NCI-H146 treated with DMSO at 0.1 percent for 48 hours (cell line): ENCODE measurements around the gene PDZD2.
"Not testable (repeated sequence)": the region's sequence is repeated elsewhere in the genome, so short reads cannot be mapped to it uniquely, and the experiment has no call there.

ENCODE experiments used
- DNase-seq: peaks from one replicate; lab custom pipeline; 2025; ENCODE audit not compliant: unreplicated experiment; lab: John Stamatoyannopoulos, UW

Gene PDZD2

GRCh38 chr5:31996909-31997308 is 358.0 kb downstream of the PDZD2 start:
- no peak for DNase-seq

- no peak for DNase-seq
These were observed 360.5 kb downstream of the PDZD2 start for GRCh38 chr5:31999470-31999869.

GRCh38 chr5:32000731-32001130 is 361.8 kb downstream of the PDZD2 start:
- no peak for DNase-seq

GRCh38 chr5:32001284-32001683 is 362.4 kb downstream of the PDZD2 start:
- DNase-seq: no peak

- DNase-seq: no peak
These were observed 362.8 kb downstream of the PDZD2 start for GRCh38 chr5:32001707-32002106.

- no peak for DNase-seq
These were observed 363.8 kb downstream of the PDZD2 start for GRCh38 chr5:32002755-32003154.

- no peak for DNase-seq
These were observed 365.1 kb downstream of the PDZD2 start for GRCh38 chr5:32003981-32004380.

GRCh38 chr5:32004404-32004803 is 365.5 kb downstream of the PDZD2 start:
- DNase-seq: no peak

GRCh38 chr5:32008746-32009145 is 369.8 kb downstream of the PDZD2 start:
- DNase-seq: no peak

GRCh38 chr5:32013658-32014057 is 374.7 kb downstream of the PDZD2 start:
- no peak for DNase-seq

GRCh38 chr5:32014096-32014745 is 375.3 kb downstream of the PDZD2 start:
- no peak for DNase-seq

- DNase-seq: not testable (repeated sequence)
These were observed 376.3 kb downstream of the PDZD2 start for GRCh38 chr5:32015262-32015661.

GRCh38 chr5:32017692-32018367 is 378.9 kb downstream of the PDZD2 start:
- DNase-seq: no peak

- DNase-seq: no peak
These were observed 379.8 kb downstream of the PDZD2 start for GRCh38 chr5:32018476-32019436.

GRCh38 chr5:32020271-32020670 is 381.3 kb downstream of the PDZD2 start:
- DNase-seq: no peak

GRCh38 chr5:32020946-32021345 is 382.0 kb downstream of the PDZD2 start:
- DNase-seq: no peak

GRCh38 chr5:32021771-32022170 is 382.8 kb downstream of the PDZD2 start:
- DNase-seq: no peak

- DNase-seq: no peak
These were observed 383.7 kb downstream of the PDZD2 start for GRCh38 chr5:32022638-32023037.

- no peak for DNase-seq
These were observed 384.9 kb downstream of the PDZD2 start for GRCh38 chr5:32023816-32024215.

GRCh38 chr5:32024751-32025150 is 385.8 kb downstream of the PDZD2 start:
- DNase-seq: no peak

GRCh38 chr5:32027093-32027716 is 388.3 kb downstream of the PDZD2 start:
- DNase-seq: no peak
